ENCODE data around the gene SPATA20. TPM values are rescaled to one million over a fixed set of nuclear protein-coding genes. Genes with fewer than 3 reads are reported as not detected.

Gene SPATA20
- total and polyA plus RNA-seq, 12 donors, result 12.6 to 88.4 (median 63.3) TPM

GRCh38 chr17:50544516-50544915, 2.5 kb upstream of the SPATA20 start:
- no peak for ATAC-seq

GRCh38 chr17:50545311-50545710, 1.7 kb upstream of the SPATA20 start:
- WGBS, 2 donors, result 53 to 57% methylated on average over 8 of the region's 8 CpGs
- Histone ChIP-seq H3K4me3 (no peak overlapping the region), H3K4me1 (peaks cover 2 to 41% (median 30%) of the 10 kb centered on the region in 9 donors), H3K36me3 (peaks cover 0 to 18% (median 0%) of the 10 kb centered on the region in 9 donors), H3K9me3 (no peaks in the 10 kb centered on the region), H3K27ac (no peak overlapping the region), H3K27me3 (no peaks in the 10 kb centered on the region)
- ATAC-seq, result no peak
- TF ChIP-seq, protein P1, sequence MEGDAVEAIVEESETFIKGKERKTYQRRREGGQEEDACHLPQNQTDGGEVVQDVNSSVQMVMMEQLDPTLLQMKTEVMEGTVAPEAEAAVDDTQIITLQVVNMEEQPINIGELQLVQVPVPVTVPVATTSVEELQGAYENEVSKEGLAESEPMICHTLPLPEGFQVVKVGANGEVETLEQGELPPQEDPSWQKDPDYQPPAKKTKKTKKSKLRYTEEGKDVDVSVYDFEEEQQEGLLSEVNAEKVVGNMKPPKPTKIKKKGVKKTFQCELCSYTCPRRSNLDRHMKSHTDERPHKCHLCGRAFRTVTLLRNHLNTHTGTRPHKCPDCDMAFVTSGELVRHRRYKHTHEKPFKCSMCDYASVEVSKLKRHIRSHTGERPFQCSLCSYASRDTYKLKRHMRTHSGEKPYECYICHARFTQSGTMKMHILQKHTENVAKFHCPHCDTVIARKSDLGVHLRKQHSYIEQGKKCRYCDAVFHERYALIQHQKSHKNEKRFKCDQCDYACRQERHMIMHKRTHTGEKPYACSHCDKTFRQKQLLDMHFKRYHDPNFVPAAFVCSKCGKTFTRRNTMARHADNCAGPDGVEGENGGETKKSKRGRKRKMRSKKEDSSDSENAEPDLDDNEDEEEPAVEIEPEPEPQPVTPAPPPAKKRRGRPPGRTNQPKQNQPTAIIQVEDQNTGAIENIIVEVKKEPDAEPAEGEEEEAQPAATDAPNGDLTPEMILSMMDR (IDR thresholded peaks at IDR 0.05), result no peak
- DNase-seq, result no peak
- intact Hi-C loops (cut with DNase I), result loop anchor here in 9 of 10 donors (5.0 to 10.0 kb wide), 8 partner anchors 63 to 412 kb away; no protein-coding TSS in a partner anchor

More at GRCh38 chr17:50544516-50544915, 2.5 kb upstream of the SPATA20 start:
- Histone ChIP-seq H3K4me3 (no peak overlapping the region), H3K27ac (no peak overlapping the region), H3K36me3 (peaks cover 0 to 10% (median 0%) of the 10 kb centered on the region in 9 donors), H3K9me3 (no peaks in the 10 kb centered on the region), H3K27me3 (no peaks in the 10 kb centered on the region), H3K4me1 (peaks cover 2 to 41% (median 30%) of the 10 kb centered on the region in 9 donors)
- no peak for DNase-seq
- TF ChIP-seq, protein P1 (IDR thresholded peaks at IDR 0.05), result no peak
- 72 to 75% methylated on average over 7 of the region's 7 CpGs for WGBS, 2 donors
- intact Hi-C loops (cut with DNase I), result loop anchor here in 5 of 10 donors (5.0 to 10.0 kb wide), 2 partner anchors 62 to 410 kb away; no protein-coding TSS in a partner anchor

DNA sequence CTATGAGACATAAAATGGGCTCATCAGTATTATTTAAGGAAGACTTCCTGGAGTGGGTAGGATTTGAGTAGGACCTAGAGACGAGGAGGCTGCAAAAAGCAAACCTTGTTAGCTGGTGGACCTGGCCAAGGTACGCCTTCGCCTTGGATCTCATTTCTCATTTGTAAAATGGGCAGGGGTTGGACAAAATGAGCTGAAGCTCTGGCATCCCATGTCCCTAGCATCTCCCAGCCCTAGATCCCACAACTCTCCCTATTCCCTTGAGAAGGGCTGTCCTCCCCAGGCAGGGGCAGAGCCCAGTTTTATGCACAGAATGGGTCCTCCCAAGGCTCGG, 306 bp upstream of the SPATA20 start:
- H3K4me3 ChIP-seq, result peak overlapping the region in 8 of 10 donors; percentile 43 to 74 (median 70)
- ATAC-seq (no peak), DNase-seq (no peak)
- intact Hi-C loops (cut with DNase I), result loop anchor here in 9 of 10 donors (1.0 to 10.0 kb wide), 12 partner anchors 64 to 411 kb away; no protein-coding TSS in a partner anchor
- H3K36me3 ChIP-seq, result peaks cover 0 to 27% (median 0%) of the 10 kb centered on the region in 9 donors
- H3K9me3 ChIP-seq, result no peaks in the 10 kb centered on the region
- peak overlapping the region in 8 of 10 donors; percentile 76 to 94 (median 82) for H3K27ac ChIP-seq
- TF ChIP-seq, protein P1 (IDR thresholded peaks at IDR 0.05), result no peak
- H3K27me3 ChIP-seq, result no peaks in the 10 kb centered on the region
- H3K4me1 ChIP-seq, result peaks cover 0 to 38% (median 23%) of the 10 kb centered on the region in 9 donors
- WGBS, 2 donors, result 43 to 48% methylated on average over 4 of the region's 4 CpGs

- WGBS, 2 donors, result 74 to 78% methylated on average over 5 of the region's 5 CpGs
- Histone ChIP-seq H3K27me3 (no peaks in the 10 kb centered on the region), H3K4me1 (peaks cover 0 to 32% (median 16%) of the 10 kb centered on the region in 9 donors), H3K27ac (peak overlapping the region in 7 of 10 donors; percentile 78 to 94 (median 90)), H3K36me3 (peaks cover 0 to 37% (median 0%) of the 10 kb centered on the region in 9 donors), H3K9me3 (no peaks in the 10 kb centered on the region), H3K4me3 (peak overlapping the region in 9 of 10 donors; percentile 43 to 74 (median 69))
- DNase-seq (peak in 1 of 2 donors; percentile 25), ATAC-seq (no peak)
- TF ChIP-seq, protein P1 (IDR thresholded peaks at IDR 0.05), result no peak
- intact Hi-C loops (cut with DNase I), result loop anchor here in 9 of 10 donors (1.0 to 10.0 kb wide), 12 partner anchors 65 to 410 kb away; no protein-coding TSS in a partner anchor
Measured at GRCh38 chr17:50547736-50548083, 736 bp downstream of the SPATA20 start.

All from heart right ventricle (tissue), 16 donors.